H1 (cell line): ENCODE data around the gene RAB11A.

Experiments used
- POLR2A ChIP-seq, 2 experiments: IDR thresholded peaks; 1 replicate in 1 of 2; 2 replicates in 1 of 2; pipeline ENCODE4 v1.6.1; 2011; ENCODE audit warnings: low read depth in 2 of 2, low read length in 2 of 2, mild to moderate bottlenecking in 2 of 2; ENCODE audit errors: control extremely low read depth in 1 of 2
- TF ChIP-seq, protein P1 (sequence below), 3 experiments: IDR thresholded peaks; 1 replicate in 2 of 3; 2 replicates in 1 of 3; pipeline versions ENCODE4 v1.5.1 to v1.6.1; 2011; ENCODE audit warnings: low read length in 3 of 3, mild to moderate bottlenecking in 3 of 3, inconsistent platforms in 2 of 3, low read depth in 1 of 3, moderate library complexity in 1 of 3; ENCODE audit not compliant: insufficient read depth in 1 of 3; ENCODE audit errors: control extremely low read depth in 1 of 3

DNA sequence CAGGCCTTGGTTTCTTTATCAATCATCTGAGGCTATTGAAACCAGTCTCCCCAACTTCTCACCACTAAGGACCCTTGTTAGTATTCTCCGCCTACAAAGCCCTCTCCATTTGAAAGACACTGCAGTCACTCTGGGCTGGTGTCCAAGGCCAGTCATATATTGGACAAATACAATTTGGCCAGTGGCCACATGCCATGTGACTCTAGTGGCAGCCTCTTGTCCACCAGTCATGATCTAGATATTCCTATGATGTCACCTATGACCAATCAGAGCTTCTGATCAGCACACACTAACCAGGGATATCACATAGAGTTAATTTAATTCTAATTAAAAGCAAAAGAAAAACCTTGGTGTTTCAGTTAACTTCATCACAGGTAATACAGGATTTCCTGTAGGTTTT, 68.2 kb downstream of the RAB11A start:
- TF ChIP-seq, protein P1, sequence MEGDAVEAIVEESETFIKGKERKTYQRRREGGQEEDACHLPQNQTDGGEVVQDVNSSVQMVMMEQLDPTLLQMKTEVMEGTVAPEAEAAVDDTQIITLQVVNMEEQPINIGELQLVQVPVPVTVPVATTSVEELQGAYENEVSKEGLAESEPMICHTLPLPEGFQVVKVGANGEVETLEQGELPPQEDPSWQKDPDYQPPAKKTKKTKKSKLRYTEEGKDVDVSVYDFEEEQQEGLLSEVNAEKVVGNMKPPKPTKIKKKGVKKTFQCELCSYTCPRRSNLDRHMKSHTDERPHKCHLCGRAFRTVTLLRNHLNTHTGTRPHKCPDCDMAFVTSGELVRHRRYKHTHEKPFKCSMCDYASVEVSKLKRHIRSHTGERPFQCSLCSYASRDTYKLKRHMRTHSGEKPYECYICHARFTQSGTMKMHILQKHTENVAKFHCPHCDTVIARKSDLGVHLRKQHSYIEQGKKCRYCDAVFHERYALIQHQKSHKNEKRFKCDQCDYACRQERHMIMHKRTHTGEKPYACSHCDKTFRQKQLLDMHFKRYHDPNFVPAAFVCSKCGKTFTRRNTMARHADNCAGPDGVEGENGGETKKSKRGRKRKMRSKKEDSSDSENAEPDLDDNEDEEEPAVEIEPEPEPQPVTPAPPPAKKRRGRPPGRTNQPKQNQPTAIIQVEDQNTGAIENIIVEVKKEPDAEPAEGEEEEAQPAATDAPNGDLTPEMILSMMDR (IDR thresholded peaks at IDR 0.05; ENCODE audit: control extremely low read depth in 1 of 3, insufficient read depth in 1 of 3, low read depth in 1 of 3, low read length in 3 of 3): no peak
- no peak for TF ChIP-seq POLR2A (IDR thresholded peaks at IDR 0.05; ENCODE audit: control extremely low read depth in 1 of 2, low read depth in 2 of 2, low read length in 2 of 2)
